ENCODE measurements around the gene FOXB1. TPM values are rescaled to one million over a fixed set of nuclear protein-coding genes. Genes with fewer than 3 reads are reported as not detected.

FOXB1 gene
- total RNA-seq (2014; rRNA removed; shearing (Covaris generic)) (3.1 and 4.7 TPM in 2 replicates), polyA plus RNA-seq (2016; fragmentation: Nextera tagmentation; extraction: Ambion mirVana) (5.4 and 6.7 TPM in 2 replicates)
- long read RNA-seq = 0 reads

DNA sequence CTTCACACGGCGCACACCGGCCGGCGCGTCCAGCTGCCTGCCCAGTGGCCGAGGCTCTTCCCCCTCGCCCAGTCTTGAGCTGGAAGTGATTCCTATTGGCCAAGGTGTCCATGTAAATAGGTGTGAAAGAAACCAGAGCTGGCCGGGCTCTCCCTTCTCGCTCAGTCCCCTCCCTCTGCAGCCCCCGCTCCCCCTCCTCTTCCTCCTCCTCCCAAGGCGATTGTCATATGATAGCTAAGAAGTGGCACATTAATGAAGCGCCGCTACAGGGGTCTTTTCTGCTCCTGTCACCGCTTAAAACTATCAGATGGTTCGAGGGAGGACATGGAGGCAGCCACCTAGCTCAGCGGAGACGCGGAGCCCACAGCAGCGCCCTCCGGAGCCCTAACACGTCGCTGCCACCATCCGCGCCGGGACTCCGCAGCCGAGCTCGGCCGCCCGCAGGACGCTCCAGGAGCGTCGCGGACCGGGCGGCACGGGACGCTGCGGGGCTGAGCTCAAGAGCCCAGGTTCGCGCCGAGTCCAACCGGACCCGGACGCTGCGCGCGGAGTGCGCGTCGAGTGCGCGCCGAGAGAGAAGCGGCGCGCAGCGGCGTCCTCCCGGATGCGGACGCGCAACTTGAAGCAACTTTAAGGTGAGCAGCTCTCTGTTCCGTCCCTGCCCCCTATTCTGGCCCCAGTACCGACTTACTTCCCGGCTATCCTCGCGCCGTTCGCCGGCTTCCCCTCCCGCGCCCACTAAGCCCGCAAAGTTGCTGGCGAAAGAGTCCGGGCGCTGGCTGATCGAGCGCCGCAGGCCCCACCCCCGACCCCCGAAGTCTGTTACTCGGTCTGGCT is at the start of gene FOXB1:
TSS of gene FOXB1 (plus strand) at position 303 of the 837 bp plus-strand sequence. CDS start 653 bp downstream, outside the sequence.
- Histone ChIP-seq H3K9me2 (ENCODE audit: insufficient read depth) (no peaks in the 10 kb centered on the region), H3F3A (replicated peaks; ENCODE audit: low read depth) (peaks cover 22% of the 10 kb centered on the region), H3K4me3 (peak within 1 kb of the TSS; percentile 82), H3K4me2 (peak within 1 kb of the TSS; percentile 93), H3K4me1 (ENCODE audit: insufficient read depth) (peaks cover 50% of the 10 kb centered on the region), H2AFZ (peak within 1 kb of the TSS; percentile 44), H3K79me2 (replicated peaks; ENCODE audit: insufficient read depth) (peaks cover 24% of the 10 kb centered on the region), H4K20me1 (replicated peaks; ENCODE audit: insufficient read depth) (0 out of 2 replicates have a peak, but pooled peaks cover 2% of the 10 kb centered on the region), H3K27ac (ENCODE audit: low read depth) (no peak within 1 kb of the TSS), H3K36me3 (ENCODE audit: insufficient read depth) (no peaks in the 10 kb centered on the region), H3K27me3 (ENCODE audit: insufficient read depth) (peaks cover 74% of the 10 kb centered on the region)
- Mint-ChIP-seq H3K27me3 (ENCODE audit: insufficient read depth, low read depth, poor library complexity) (peaks cover 70% of the 10 kb centered on the region), H3K4me1 (peaks cover 62% of the 10 kb centered on the region), H3K4me3 (peak within 1 kb of the TSS; percentile 79), H3K9me3 (no peaks in the 10 kb centered on the region), H3K36me3 (ENCODE audit: low read depth) (no peaks in the 10 kb centered on the region; the same call in 1 of the 3 replicates), H3K27ac (no peak within 1 kb of the TSS)
- DNase-seq (ENCODE audit: low spot score) = peak; percentile 95
- TF ChIP-seq, protein P1, sequence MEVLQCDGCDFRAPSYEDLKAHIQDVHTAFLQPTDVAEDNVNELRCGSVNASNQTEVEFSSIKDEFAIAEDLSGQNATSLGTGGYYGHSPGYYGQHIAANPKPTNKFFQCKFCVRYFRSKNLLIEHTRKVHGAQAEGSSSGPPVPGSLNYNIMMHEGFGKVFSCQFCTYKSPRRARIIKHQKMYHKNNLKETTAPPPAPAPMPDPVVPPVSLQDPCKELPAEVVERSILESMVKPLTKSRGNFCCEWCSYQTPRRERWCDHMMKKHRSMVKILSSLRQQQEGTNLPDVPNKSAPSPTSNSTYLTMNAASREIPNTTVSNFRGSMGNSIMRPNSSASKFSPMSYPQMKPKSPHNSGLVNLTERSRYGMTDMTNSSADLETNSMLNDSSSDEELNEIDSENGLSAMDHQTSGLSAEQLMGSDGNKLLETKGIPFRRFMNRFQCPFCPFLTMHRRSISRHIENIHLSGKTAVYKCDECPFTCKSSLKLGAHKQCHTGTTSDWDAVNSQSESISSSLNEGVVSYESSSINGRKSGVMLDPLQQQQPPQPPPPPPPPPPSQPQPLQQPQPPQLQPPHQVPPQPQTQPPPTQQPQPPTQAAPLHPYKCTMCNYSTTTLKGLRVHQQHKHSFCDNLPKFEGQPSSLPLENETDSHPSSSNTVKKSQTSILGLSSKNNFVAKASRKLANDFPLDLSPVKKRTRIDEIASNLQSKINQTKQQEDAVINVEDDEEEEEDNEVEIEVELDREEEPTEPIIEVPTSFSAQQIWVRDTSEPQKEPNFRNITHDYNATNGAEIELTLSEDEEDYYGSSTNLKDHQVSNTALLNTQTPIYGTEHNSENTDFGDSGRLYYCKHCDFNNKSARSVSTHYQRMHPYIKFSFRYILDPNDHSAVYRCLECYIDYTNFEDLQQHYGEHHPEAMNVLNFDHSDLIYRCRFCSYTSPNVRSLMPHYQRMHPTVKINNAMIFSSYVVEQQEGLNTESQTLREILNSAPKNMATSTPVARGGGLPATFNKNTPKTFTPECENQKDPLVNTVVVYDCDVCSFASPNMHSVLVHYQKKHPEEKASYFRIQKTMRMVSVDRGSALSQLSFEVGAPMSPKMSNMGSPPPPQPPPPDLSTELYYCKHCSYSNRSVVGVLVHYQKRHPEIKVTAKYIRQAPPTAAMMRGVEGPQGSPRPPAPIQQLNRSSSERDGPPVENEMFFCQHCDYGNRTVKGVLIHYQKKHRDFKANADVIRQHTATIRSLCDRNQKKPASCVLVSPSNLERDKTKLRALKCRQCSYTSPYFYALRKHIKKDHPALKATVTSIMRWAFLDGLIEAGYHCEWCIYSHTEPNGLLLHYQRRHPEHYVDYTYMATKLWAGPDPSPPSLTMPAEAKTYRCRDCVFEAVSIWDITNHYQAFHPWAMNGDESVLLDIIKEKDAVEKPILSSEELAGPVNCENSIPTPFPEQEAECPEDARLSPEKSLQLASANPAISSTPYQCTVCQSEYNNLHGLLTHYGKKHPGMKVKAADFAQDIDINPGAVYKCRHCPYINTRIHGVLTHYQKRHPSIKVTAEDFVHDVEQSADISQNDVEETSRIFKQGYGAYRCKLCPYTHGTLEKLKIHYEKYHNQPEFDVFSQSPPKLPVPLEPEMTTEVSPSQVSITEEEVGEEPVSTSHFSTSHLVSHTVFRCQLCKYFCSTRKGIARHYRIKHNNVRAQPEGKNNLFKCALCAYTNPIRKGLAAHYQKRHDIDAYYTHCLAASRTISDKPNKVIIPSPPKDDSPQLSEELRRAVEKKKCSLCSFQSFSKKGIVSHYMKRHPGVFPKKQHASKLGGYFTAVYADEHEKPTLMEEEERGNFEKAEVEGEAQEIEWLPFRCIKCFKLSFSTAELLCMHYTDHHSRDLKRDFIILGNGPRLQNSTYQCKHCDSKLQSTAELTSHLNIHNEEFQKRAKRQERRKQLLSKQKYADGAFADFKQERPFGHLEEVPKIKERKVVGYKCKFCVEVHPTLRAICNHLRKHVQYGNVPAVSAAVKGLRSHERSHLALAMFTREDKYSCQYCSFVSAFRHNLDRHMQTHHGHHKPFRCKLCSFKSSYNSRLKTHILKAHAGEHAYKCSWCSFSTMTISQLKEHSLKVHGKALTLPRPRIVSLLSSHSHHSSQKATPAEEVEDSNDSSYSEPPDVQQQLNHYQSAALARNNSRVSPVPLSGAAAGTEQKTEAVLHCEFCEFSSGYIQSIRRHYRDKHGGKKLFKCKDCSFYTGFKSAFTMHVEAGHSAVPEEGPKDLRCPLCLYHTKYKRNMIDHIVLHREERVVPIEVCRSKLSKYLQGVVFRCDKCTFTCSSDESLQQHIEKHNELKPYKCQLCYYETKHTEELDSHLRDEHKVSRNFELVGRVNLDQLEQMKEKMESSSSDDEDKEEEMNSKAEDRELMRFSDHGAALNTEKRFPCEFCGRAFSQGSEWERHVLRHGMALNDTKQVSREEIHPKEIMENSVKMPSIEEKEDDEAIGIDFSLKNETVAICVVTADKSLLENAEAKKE (CRISPR knock-in tag; IDR thresholded peaks at IDR 0.05) = no peak
- TF ChIP-seq STAT1 (IDR thresholded peaks at IDR 0.05; ENCODE audit: unreplicated experiment) = no peak
- peak; percentile 60; the same call in 1 of the 2 replicates for TF ChIP-seq POLR2AphosphoS5 (IDR thresholded peaks at IDR 0.05; ENCODE audit: low read depth)
- TF ChIP-seq EZH2 (IDR thresholded peaks at IDR 0.05; ENCODE audit: low read depth, unreplicated experiment) = peak; percentile 41
- ATAC-seq = peak; percentile 48
